ENCODE data around the gene URB1.

URB1 gene

DNA sequence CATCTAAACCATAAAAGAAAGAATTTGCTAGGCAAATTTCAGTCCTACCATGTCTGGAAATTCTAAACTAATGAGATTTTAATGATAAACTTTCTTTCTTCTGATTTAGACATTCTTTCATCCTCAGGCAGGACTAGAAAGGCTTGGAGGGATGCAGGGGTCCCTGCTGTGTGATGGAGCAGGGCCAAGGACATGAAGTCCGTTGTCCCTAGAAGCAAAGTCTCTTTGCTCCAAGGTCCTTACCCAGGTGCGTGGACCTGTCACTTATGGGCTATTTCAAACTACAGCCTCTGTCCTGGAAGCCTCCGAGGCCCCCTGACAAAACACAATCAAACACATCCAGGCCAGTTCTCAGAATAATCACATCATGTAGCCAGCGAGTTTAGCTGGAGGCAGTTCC is 26.6 kb downstream of the URB1 start:
- no peaks in the 10 kb centered on the region for H3K4me1 ChIP-seq (ENCODE audit: insufficient read depth, low read length, poor library complexity, severe bottlenecking)
- H3K9me2 ChIP-seq (replicated peaks; ENCODE audit: low read depth, low read length), result no peaks in the 10 kb centered on the region
- H3F3A ChIP-seq (ENCODE audit: low read depth), result no peaks in the 10 kb centered on the region
- H3K9me3 ChIP-seq (ENCODE audit: insufficient read depth, low read depth, low read length), result no peaks in the 10 kb centered on the region
- H3K9ac ChIP-seq (ENCODE audit: low read depth, low read length, poor library complexity, severe bottlenecking), result no peak overlapping the region
- H4K20me1 ChIP-seq (ENCODE audit: insufficient read depth, low read length, poor library complexity, severe bottlenecking), result no peaks in the 10 kb centered on the region
- peaks cover 11% of the 10 kb centered on the region; the same call in 1 of the 2 replicates for H3K36me3 ChIP-seq (ENCODE audit: insufficient read depth, low read length)
- no peak for TF ChIP-seq EZH2phosphoT487 (IDR thresholded peaks at IDR 0.05; ENCODE audit: borderline replicate concordance)
- TF ChIP-seq, protein P1, sequence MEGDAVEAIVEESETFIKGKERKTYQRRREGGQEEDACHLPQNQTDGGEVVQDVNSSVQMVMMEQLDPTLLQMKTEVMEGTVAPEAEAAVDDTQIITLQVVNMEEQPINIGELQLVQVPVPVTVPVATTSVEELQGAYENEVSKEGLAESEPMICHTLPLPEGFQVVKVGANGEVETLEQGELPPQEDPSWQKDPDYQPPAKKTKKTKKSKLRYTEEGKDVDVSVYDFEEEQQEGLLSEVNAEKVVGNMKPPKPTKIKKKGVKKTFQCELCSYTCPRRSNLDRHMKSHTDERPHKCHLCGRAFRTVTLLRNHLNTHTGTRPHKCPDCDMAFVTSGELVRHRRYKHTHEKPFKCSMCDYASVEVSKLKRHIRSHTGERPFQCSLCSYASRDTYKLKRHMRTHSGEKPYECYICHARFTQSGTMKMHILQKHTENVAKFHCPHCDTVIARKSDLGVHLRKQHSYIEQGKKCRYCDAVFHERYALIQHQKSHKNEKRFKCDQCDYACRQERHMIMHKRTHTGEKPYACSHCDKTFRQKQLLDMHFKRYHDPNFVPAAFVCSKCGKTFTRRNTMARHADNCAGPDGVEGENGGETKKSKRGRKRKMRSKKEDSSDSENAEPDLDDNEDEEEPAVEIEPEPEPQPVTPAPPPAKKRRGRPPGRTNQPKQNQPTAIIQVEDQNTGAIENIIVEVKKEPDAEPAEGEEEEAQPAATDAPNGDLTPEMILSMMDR (conservative IDR thresholded peaks at IDR 0.05; ENCODE audit: low read length), result no peak
- no peak overlapping the region for H2AFZ ChIP-seq (ENCODE audit: low read length)
- H3K4me3 ChIP-seq (ENCODE audit: low read length, poor library complexity, severe bottlenecking), result no peak overlapping the region
- H3K27me3 ChIP-seq (ENCODE audit: insufficient read depth, low read length, poor library complexity, severe bottlenecking), result no peaks in the 10 kb centered on the region
- no peak overlapping the region for H3K4me2 ChIP-seq (ENCODE audit: low read depth, low read length, poor library complexity, severe bottlenecking)
- H3K79me2 ChIP-seq (ENCODE audit: insufficient read depth, low read length), result no peaks in the 10 kb centered on the region

DNA sequence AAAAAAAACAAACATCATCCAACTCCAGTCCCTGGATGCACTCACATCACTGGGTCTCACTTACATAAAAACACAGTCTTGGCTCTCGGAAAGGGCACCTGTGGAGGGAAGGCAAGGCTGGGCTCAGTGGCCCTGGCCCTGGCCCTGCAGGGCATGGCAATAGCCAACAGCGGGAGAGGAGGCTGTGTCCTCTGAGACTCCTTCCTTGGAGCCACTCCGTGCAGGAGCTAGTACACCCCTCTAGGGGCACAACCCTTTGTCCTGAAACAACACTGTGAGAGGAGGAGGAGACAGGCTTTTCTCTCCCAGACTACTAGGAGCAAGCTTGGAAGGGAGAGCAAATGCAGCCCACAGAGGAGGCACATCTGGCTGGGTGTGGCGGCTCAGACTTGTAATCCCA is 28.0 kb downstream of the URB1 start:
- no peaks in the 10 kb centered on the region for H3K9me2 ChIP-seq (replicated peaks; ENCODE audit: low read depth, low read length)
- no peak overlapping the region for H3K4me3 ChIP-seq (ENCODE audit: low read length, poor library complexity, severe bottlenecking)
- H2AFZ ChIP-seq (ENCODE audit: low read length), result no peak overlapping the region
- H3K4me2 ChIP-seq (ENCODE audit: low read depth, low read length, poor library complexity, severe bottlenecking), result no peak overlapping the region
- H3K9me3 ChIP-seq (ENCODE audit: insufficient read depth, low read depth, low read length), result no peaks in the 10 kb centered on the region
- TF ChIP-seq, protein P1 (conservative IDR thresholded peaks at IDR 0.05; ENCODE audit: low read length), result no peak
- no peak for TF ChIP-seq EZH2phosphoT487 (IDR thresholded peaks at IDR 0.05; ENCODE audit: borderline replicate concordance)
- no peaks in the 10 kb centered on the region for H3F3A ChIP-seq (ENCODE audit: low read depth)
- peaks cover 14% of the 10 kb centered on the region; the same call in 1 of the 2 replicates for H3K36me3 ChIP-seq (ENCODE audit: insufficient read depth, low read length)
- no peaks in the 10 kb centered on the region for H3K4me1 ChIP-seq (ENCODE audit: insufficient read depth, low read length, poor library complexity, severe bottlenecking)
- H4K20me1 ChIP-seq (ENCODE audit: insufficient read depth, low read length, poor library complexity, severe bottlenecking), result no peaks in the 10 kb centered on the region
- H3K27me3 ChIP-seq (ENCODE audit: insufficient read depth, low read length, poor library complexity, severe bottlenecking), result no peaks in the 10 kb centered on the region
- H3K79me2 ChIP-seq (ENCODE audit: insufficient read depth, low read length), result no peaks in the 10 kb centered on the region
- no peak overlapping the region for H3K9ac ChIP-seq (ENCODE audit: low read depth, low read length, poor library complexity, severe bottlenecking)

DNA sequence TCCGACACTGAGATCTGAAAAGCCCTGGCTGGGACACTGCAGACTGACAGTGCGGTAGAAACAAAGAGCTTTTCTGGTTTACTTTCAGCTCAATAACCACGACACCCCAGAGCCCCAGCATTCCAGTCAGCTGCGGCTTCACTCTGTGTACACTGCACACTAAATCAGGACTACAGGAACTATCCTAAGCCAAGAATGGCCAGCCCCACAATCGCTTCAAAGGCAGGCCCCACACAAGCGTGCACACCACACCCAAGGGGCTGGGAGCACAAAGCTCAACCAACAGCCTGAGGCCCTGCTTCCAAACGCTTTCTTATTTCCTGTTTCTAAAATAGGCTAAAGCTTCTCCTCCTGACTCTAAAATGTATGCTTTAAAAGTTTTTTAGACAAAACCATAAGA is 28.4 kb downstream of the URB1 start:
- Histone ChIP-seq H3K4me3 (ENCODE audit: low read length, poor library complexity, severe bottlenecking) (no peak overlapping the region), H3K36me3 (ENCODE audit: insufficient read depth, low read length) (peaks cover 14% of the 10 kb centered on the region; the same call in 1 of the 2 replicates)

More for the DNA sequence above, 28.4 kb downstream of the URB1 start:
- no peak for TF ChIP-seq EZH2phosphoT487 (IDR thresholded peaks at IDR 0.05; ENCODE audit: borderline replicate concordance)
- TF ChIP-seq, protein P1 (conservative IDR thresholded peaks at IDR 0.05; ENCODE audit: low read length), result no peak
- no peak overlapping the region for H2AFZ ChIP-seq (ENCODE audit: low read length)
- H3K9ac ChIP-seq (ENCODE audit: low read depth, low read length, poor library complexity, severe bottlenecking), result no peak overlapping the region
- no peaks in the 10 kb centered on the region for H3K27me3 ChIP-seq (ENCODE audit: insufficient read depth, low read length, poor library complexity, severe bottlenecking)
- H3F3A ChIP-seq (ENCODE audit: low read depth), result no peaks in the 10 kb centered on the region
- H3K79me2 ChIP-seq (ENCODE audit: insufficient read depth, low read length), result no peaks in the 10 kb centered on the region
- no peak overlapping the region for H3K4me2 ChIP-seq (ENCODE audit: low read depth, low read length, poor library complexity, severe bottlenecking)
- H4K20me1 ChIP-seq (ENCODE audit: insufficient read depth, low read length, poor library complexity, severe bottlenecking), result no peaks in the 10 kb centered on the region
- H3K9me2 ChIP-seq (replicated peaks; ENCODE audit: low read depth, low read length), result no peaks in the 10 kb centered on the region
- H3K4me1 ChIP-seq (ENCODE audit: insufficient read depth, low read length, poor library complexity, severe bottlenecking), result no peaks in the 10 kb centered on the region
- no peaks in the 10 kb centered on the region for H3K9me3 ChIP-seq (ENCODE audit: insufficient read depth, low read depth, low read length)

Data from Loucy (cell line).